ENCODE data around the gene MAGEA12.
"Not testable (repeated sequence)": the region's sequence is repeated elsewhere in the genome, so short reads cannot be mapped to it uniquely, and the experiment has no call there.

Gene MAGEA12, protein sequence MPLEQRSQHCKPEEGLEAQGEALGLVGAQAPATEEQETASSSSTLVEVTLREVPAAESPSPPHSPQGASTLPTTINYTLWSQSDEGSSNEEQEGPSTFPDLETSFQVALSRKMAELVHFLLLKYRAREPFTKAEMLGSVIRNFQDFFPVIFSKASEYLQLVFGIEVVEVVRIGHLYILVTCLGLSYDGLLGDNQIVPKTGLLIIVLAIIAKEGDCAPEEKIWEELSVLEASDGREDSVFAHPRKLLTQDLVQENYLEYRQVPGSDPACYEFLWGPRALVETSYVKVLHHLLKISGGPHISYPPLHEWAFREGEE

DNA sequence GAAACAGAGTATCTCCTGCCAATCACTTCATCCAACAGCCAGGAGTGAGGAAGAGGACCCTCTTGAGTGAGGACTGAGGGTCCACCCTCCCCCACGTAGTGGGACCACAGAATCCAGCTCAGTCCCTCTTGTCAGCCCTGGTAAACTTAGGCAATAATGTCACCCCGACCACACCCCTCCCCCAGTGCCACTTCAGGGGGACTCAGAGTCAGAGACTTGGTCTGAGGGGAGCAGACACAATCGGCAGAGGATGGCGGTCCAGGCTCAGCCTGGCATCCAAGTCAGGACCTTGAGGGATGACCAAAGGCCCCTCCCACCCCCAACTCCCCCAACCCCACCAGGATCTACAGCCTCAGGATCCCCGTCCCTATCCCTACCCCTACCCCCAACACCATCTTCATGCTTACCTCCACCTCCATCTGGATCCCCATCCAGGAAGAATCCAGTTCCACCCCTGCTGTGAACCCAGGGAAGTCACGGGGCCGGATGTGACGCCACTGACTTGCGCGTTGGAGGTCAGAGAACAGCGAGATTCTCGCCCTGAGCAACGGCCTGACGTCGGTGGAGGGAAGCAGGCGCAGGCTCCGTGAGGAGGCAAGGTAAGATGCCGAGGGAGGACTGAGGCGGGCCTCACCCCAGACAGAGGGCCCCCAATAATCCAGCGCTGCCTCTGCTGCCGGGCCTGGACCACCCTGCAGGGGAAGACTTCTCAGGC lies at the start of gene MAGEA12, which contains the start of gene CSAG1:
Gene MAGEA12, plus strand, starts transcription at position 497 of the 715 bp plus-strand sequence. CDS start 2,405 bp downstream, outside the sequence.
Gene CSAG1, minus strand, starts transcription at position 461 of the 715 bp plus-strand sequence. CDS start 1,261 bp downstream, outside the sequence.
- no peak for DNase-seq (ENCODE audit: low read depth in 2 of 2)

DNA sequence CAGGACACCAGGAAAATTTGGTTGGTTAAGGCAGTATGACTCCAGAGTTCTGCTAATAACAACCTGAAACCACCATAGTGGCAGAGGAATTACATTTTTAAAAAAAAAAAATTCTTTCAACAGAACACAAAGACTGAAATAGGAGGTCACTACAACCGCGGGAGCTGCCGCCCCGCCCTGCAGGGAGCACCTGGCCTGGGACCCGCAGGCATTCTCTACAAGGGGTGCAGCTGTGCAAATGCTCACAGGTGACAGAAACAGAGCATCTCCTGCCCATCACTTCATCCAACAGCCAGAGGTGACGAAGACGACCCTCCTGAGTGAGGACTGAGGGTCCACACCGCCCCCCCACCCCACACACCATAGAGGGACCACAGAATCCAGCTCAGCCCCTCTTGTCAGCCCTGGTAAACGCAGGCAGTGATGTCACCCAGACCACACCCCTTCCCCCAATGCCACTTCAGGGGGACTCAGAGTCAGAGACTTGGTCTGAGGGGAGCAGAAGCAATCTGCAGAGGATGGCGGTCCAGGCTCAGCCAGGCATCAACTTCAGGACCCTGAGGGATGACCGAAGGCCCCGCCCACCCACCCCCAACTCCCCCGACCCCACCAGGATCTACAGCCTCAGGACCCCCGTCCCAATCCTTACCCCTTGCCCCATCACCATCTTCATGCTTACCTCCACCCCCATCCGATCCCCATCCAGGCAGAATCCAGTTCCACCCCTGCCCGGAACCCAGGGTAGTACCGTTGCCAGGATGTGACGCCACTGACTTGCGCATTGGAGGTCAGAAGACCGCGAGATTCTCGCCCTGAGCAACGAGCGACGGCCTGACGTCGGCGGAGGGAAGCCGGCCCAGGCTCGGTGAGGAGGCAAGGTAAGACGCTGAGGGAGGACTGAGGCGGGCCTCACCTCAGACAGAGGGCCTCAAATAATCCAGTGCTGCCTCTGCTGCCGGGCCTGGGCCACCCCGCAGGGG lies 35.3 kb upstream of the MAGEA12 start, which contains the start of gene MAGEA3:
Gene MAGEA3, plus strand, starts transcription at position 843 of the 980 bp plus-strand sequence. CDS start 2,039 bp downstream, outside the sequence.
- DNase-seq (ENCODE audit: low read depth in 2 of 2) = not testable (repeated sequence)

DNA sequence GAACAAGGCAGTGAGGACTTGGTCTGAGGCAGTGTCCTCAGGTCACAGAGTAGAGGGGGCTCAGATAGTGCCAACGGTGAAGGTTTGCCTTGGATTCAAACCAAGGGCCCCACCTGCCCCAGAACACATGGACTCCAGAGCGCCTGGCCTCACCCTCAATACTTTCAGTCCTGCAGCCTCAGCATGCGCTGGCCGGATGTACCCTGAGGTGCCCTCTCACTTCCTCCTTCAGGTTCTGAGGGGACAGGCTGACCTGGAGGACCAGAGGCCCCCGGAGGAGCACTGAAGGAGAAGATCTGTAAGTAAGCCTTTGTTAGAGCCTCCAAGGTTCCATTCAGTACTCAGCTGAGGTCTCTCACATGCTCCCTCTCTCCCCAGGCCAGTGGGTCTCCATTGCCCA lies 33.2 kb upstream of the MAGEA12 start:
- DNase-seq (ENCODE audit: low read depth in 2 of 2) = not testable (repeated sequence)

DNA sequence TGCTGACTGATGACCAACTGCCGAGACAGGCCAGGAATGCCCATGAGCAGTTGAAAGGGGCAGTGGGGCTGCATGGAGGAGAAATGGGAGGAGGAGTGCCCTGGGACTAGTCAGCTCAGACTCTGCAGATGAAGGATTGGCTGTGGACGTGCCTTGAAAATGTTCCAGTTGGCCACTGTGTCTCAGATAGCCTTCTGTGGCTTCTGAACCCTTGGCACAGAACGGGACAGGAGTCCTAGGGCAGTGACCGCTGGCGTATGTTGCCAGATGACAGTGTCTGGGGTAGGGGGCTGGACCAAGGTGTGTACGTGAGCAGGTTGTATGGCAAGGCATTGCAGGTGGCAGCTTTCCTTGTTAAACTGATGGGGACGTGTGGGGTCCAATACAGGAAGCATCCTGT lies 27.1 kb upstream of the MAGEA12 start:
- not testable (repeated sequence) for DNase-seq (ENCODE audit: low read depth in 2 of 2)

DNA sequence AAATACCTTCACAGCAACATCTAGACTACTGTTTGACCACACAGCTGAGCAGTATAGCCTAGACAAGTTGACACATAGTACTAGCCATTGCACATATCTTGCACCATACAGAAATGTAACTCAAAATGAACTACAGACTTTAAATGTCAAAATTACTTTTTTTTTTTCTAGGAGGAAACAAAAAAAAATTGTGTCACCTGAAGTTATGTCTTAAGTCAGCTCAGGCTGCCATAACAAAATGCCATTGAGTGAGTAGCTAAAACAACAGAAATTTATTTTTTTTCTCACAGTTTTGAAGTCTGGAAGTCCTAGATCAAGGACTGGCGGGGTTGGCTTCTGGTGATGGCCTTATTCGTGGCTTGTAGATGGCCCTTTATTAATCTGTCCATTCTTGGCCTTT lies 24.4 kb upstream of the MAGEA12 start, which contains the start of gene CSAG2:
Gene CSAG2, minus strand, starts transcription at position 101 of the 400 bp plus-strand sequence. CDS start 161 bp downstream, outside the sequence.
- DNase-seq (ENCODE audit: low read depth in 2 of 2) = not testable (repeated sequence)

DNA sequence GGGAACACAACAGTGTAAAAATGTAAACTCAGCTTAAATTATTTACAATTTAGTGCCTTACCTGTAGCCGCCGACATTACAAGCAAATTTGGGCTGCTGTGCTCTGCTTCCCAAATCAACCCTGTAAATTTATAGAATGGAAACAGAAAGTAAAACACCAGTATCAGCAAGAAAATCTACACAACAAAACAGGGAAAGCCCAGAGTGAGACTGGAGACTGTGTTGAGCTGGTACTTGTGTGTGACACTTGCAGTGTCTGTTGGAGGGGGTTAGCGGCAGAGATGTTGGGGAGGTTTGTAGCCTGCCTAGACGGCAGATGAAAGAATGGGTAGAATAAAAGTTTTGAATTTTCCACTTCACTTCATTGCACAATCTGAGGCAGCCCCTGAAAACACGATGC lies 20.4 kb upstream of the MAGEA12 start:
- DNase-seq (ENCODE audit: low read depth in 2 of 2) = not testable (repeated sequence)

DNA sequence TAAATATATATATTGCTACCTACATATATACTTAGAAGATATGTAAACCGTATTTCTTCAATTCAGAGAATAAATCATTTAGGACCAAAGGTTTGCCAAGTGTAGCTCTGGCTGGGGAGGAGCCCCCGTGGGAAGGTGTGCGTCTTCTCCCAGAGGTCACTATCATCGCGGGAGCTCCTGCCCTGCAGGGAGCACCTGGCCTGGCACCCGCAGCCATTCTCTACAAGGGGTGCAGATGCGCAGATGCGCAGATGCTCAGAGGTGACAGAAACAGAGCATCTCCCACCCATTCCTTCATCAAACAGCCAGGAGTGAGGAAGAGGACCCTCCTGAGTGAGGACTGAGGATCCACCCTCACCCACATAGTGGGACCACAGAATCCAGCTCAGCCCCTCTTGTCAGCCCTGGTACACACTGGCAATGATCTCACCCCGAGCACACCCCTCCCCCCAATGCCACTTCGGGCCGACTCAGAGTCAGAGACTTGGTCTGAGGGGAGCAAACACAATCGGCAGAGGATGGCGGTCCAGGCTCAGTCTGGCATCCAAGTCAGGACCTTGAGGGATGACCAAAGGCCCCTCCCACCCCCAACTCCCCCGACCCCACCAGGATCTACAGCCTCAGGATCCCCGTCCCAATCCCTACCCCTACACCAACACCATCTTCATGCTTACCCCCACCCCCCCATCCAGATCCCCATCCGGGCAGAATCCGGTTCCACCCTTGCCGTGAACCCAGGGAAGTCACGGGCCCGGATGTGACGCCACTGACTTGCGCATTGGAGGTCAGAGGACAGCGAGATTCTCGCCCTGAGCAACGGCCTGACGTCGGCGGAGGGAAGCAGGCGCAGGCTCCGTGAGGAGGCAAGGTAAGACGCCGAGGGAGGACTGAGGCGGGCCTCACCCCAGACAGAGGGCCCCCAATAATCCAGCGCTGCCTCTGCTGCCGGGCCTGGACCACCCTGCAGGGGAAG lies 19.5 kb upstream of the MAGEA12 start, which contains the start of gene MAGEA2B:
Gene MAGEA2B, plus strand, starts transcription at position 814 of the 973 bp plus-strand sequence. CDS start 2,479 bp downstream, outside the sequence.
- not testable (repeated sequence) for DNase-seq (ENCODE audit: low read depth in 2 of 2)

DNA sequence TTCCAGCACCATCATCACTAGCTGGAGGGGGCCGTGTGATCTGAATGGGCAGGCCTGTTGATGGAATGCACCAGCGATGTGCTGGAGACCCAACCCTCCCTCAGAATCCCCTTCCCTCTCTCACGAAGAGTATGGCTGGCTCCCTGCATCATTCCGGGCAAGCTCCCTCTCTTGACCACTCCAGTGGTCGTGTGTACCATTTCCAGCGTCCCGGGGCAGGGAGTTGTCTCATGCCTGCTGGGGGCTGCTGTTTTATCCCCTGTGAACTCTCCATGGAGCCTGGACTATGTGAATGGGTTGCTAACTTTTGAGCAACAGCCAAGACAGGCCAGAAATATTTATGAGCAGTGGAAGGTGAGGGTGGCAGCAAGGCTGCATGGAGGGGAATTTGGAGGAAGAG lies 8.1 kb upstream of the MAGEA12 start:
- DNase-seq (ENCODE audit: low read depth in 2 of 2) = no peak

DNA sequence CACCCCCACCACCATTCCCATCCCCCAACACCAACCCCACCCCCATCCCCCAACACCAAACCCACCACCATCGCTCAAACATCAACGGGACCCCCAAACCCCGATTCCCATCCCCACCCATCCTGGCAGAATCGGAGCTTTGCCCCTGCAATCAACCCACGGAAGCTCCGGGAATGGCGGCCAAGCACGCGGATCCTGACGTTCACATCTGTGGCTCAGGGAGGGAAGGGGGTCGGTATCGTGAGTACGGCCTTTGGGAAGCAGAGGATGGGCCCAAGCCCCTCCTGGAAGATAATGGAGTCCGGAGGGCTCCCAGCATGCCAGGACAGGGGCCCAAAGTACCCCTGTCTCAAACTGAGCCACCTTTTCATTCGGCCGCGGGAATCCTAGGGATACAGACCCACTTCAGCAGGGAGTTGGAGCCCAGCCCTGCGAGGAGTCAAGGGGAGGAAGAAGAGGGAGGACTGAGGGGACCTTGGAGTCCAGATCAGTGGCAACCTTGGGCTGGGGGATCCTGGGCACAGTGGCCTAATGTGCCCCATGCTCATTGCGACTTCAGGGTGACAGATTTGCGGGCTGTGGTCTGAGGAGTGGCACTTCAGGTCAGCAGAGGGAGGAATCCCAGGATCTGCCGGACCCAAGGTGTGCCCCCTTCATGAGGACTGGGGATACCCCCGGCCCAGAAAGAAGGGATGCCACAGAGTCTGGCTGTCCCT lies 744 bp downstream of the MAGEA12 start:
- not testable (repeated sequence) for DNase-seq (ENCODE audit: low read depth in 2 of 2)

DNA sequence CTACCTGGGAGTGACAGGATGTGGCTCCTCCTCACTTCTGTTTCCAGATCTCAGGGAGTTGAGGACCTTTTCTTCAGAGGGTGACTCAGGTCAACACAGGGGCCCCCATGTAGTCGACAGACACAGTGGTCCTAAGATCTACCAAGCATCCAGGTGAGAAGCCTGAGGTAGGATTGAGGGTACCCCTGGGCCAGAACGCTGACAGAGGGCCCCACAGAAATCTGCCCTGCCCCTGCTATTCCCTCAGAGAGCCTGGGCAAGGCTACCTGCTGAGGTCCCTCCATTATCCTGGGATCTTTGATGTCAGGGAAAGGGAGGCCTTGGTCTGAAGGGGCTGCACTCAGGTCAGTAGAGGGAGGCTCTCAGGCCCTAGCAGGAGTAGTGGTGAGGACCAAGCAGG lies 1.5 kb downstream of the MAGEA12 start:
- no peak for DNase-seq (ENCODE audit: low read depth in 2 of 2)

DNA sequence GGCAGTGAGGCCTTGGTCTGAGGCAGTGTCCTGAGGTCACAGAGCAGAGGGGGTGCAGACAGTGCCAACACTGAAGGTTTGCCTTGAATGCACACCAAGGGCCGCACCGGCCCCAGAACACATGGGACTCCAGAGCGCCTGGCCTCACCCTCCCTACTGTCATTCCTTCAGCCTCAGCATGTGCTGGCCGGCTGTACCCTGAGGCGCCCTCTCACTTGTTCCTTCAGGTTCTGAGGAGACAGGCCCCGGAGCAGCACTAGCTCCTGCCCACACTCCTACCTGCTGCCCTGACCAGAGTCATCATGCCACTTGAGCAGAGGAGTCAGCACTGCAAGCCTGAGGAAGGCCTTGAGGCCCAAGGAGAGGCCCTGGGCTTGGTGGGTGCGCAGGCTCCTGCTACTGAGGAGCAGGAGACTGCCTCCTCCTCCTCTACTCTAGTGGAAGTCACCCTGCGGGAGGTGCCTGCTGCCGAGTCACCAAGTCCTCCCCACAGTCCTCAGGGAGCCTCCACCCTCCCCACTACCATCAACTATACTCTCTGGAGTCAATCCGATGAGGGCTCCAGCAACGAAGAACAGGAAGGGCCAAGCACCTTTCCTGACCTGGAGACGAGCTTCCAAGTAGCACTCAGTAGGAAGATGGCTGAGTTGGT lies 2.4 kb downstream of the MAGEA12 start:
- DNase-seq (ENCODE audit: low read depth in 2 of 2) = no peak

DNA sequence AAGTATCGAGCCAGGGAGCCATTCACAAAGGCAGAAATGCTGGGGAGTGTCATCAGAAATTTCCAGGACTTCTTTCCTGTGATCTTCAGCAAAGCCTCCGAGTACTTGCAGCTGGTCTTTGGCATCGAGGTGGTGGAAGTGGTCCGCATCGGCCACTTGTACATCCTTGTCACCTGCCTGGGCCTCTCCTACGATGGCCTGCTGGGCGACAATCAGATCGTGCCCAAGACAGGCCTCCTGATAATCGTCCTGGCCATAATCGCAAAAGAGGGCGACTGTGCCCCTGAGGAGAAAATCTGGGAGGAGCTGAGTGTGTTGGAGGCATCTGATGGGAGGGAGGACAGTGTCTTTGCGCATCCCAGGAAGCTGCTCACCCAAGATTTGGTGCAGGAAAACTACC lies 3.0 kb downstream of the MAGEA12 start:
- DNase-seq (ENCODE audit: low read depth in 2 of 2) = not testable (repeated sequence)

DNA sequence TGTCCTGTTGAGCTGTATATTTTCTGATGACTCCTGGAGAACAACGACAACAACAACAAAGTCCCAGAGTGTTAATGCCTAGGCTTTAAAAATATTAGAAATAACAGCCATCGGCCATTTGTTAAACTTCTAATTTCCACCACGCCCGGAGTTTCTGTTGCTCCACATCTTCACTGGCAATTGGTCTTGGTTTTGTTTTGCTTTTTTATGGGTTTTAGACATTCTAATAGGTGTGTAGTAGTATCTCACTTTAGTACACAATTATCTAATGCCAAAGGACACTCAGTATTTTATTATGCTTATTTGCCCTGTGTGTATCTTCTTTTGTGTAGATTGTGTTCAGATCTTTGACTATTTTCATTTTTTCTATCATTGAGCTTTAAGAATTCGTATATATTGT lies 5.0 kb downstream of the MAGEA12 start:
- DNase-seq (ENCODE audit: low read depth in 2 of 2) = no peak

DNA sequence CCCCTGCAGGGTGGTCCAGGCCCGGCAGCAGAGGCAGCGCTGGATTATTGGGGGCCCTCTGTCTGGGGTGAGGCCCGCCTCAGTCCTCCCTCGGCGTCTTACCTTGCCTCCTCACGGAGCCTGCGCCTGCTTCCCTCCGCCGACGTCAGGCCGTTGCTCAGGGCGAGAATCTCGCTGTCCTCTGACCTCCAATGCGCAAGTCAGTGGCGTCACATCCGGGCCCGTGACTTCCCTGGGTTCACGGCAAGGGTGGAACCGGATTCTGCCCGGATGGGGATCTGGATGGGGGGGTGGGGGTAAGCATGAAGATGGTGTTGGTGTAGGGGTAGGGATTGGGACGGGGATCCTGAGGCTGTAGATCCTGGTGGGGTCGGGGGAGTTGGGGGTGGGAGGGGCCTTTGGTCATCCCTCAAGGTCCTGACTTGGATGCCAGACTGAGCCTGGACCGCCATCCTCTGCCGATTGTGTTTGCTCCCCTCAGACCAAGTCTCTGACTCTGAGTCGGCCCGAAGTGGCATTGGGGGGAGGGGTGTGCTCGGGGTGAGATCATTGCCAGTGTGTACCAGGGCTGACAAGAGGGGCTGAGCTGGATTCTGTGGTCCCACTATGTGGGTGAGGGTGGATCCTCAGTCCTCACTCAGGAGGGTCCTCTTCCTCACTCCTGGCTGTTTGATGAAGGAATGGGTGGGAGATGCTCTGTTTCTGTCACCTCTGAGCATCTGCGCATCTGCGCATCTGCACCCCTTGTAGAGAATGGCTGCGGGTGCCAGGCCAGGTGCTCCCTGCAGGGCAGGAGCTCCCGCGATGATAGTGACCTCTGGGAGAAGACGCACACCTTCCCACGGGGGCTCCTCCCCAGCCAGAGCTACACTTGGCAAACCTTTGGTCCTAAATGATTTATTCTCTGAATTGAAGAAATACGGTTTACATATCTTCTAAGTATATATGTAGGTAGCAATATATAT lies 20.4 kb downstream of the MAGEA12 start, which contains the start of gene MAGEA2:
Gene MAGEA2, minus strand, starts transcription at position 157 of the 965 bp plus-strand sequence. CDS start 2,479 bp downstream, outside the sequence.
- not testable (repeated sequence) for DNase-seq (ENCODE audit: low read depth in 2 of 2)

DNA sequence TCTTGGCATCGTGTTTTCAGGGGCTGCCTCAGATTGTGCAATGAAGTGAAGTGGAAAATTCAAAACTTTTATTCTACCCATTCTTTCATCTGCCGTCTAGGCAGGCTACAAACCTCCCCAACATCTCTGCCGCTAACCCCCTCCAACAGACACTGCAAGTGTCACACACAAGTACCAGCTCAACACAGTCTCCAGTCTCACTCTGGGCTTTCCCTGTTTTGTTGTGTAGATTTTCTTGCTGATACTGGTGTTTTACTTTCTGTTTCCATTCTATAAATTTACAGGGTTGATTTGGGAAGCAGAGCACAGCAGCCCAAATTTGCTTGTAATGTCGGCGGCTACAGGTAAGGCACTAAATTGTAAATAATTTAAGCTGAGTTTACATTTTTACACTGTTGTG lies 21.3 kb downstream of the MAGEA12 start:
- DNase-seq (ENCODE audit: low read depth in 2 of 2) = not testable (repeated sequence)

DNA sequence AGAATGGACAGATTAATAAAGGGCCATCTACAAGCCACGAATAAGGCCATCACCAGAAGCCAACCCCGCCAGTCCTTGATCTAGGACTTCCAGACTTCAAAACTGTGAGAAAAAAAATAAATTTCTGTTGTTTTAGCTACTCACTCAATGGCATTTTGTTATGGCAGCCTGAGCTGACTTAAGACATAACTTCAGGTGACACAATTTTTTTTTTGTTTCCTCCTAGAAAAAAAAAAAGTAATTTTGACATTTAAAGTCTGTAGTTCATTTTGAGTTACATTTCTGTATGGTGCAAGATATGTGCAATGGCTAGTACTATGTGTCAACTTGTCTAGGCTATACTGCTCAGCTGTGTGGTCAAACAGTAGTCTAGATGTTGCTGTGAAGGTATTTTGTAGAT lies 25.4 kb downstream of the MAGEA12 start, which contains the start of gene CSAG3:
Gene CSAG3, plus strand, starts transcription at position 301 of the 400 bp plus-strand sequence.
- DNase-seq (ENCODE audit: low read depth in 2 of 2) = not testable (repeated sequence)

DNA sequence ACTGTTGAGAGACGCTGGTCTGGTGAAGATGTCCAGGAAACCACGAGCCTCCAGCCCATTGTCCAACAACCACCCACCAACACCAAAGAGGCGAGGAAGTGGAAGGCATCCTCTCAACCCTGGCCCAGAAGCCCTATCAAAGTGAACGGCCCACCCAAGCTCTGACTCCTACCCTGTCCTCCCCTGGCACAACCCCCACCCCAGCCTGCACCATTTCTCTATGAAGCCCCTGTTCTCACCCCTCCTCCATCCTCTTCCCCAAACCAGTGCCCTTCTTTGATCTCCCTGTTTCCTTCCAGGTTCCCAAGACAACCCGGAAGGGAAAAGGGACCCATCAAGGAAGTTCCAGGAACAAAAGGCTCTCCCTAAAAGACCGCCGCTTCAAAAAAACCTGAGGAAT lies 26.0 kb downstream of the MAGEA12 start:
- not testable (repeated sequence) for DNase-seq (ENCODE audit: low read depth in 2 of 2)

Data from stimulated activated CD4-positive, alpha-beta T cell treated with anti-CD3 and anti-CD28 coated beads, Interleukin-15, amount 100 ng/mL, for 48 hours (primary cell).